ENCODE data around the gene CBFA2T2. TPM values are rescaled to one million over a fixed set of nuclear protein-coding genes. Genes with fewer than 3 reads are reported as not detected.
A peak's percentile ranks its signal among the peaks of the same experiment; 100 is the strongest.

Gene CBFA2T2
- total and polyA plus RNA-seq, 10 of the 15 experiments (the other 5 are each of a cell fraction or from before 2014, with no cell fraction given) = 0.61 to 8.6 (median 5.5) TPM

DNA sequence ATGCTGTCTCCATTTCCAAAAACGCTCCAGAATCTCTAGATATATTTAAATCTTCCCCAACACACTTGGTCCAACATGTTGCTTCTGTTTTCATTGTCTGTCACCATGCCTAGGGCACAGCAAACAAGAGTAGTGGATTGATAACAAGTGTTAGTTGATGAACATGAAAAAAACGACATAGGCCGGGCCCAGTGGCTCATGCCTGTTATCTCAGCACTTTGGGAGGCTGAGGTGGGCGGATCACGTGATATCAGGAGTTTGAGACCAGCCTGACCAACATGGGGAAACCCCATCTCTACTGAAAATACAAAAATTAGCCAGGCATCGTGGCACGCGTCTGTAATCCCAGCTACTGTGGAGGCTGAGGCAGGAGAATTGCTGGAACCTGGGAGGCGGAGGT is 102.0 kb downstream of the CBFA2T2 start (continued):
- TF ChIP-seq ZBTB4 (CRISPR knock-in tag; IDR thresholded peaks at IDR 0.05) = 0 out of 2 replicates have a peak, but pooled peaks have one; percentile 15

GRCh38 chr20:33594743-33595142 is 104.8 kb downstream of the CBFA2T2 start:
- Histone ChIP-seq H2AFZ (ENCODE audit: control insufficient read depth, low read depth, low read length) (no peak overlapping the region), H3K4me1 (ENCODE audit: control insufficient read depth, insufficient read depth, low read length) (0 out of 2 replicates have a peak, but pooled peaks cover 3% of the 10 kb centered on the region), H3K36me3 (ENCODE audit: control insufficient read depth in 2 of 2, insufficient read depth in 2 of 2, low read length in 1 of 2) (no peaks in the 10 kb centered on the region), H3K9me3 (replicated peaks; ENCODE audit: control insufficient read depth, insufficient read depth, low read length) (no peaks in the 10 kb centered on the region), H3K27me3 (replicated peaks in 1 of 2; ENCODE audit: control insufficient read depth in 2 of 2, insufficient read depth in 2 of 2, low read length in 1 of 2) (no peaks in the 10 kb centered on the region), H3K27ac (ENCODE audit: control insufficient read depth, insufficient read depth) (no peak overlapping the region), H3K4me2 (ENCODE audit: control insufficient read depth, insufficient read depth) (no peak overlapping the region), H3K9ac (ENCODE audit: control insufficient read depth, insufficient read depth, low read length) (no peak overlapping the region), H3K79me2 (ENCODE audit: control insufficient read depth, insufficient read depth, low read length) (no peaks in the 10 kb centered on the region), H4K20me1 (ENCODE audit: control insufficient read depth, insufficient read depth) (no peaks in the 10 kb centered on the region), H3K4me3 (no peak overlapping the region)
- CTCF ChIA-PET = no interaction called here
- in situ Hi-C loops (cut with MboI) (no loop called here), intact Hi-C loops (cut with micrococcal nuclease; ENCODE audit: unreplicated experiment) (no loop called here)
- SMC1A ChIA-PET (ENCODE audit: uncharacterized antibody, unreplicated experiment) = interaction anchor here (0.9 to 2.2 kb wide), 6 partner anchors 11 to 41 kb away, joined by 3 to 8 read pairs (median 4); no protein-coding TSS in a partner anchor
- ATAC-seq = no peak
- WGBS (ENCODE audit: insufficient coverage, insufficient replicate concordance, low lambda C conversion rate, missing lambda C conversion rate) = 93% methylated on average over 2 of the region's 2 CpGs
- RAD21 ChIA-PET (ENCODE audit: unreplicated experiment) = interaction anchor here (1.0 to 1.1 kb wide), 3 partner anchors 15 to 105 kb away, joined by 3 to 4 read pairs (median 3); no protein-coding TSS in a partner anchor
- no TSS peak for BruUV-seq (replicated peaks)
- no peak for DNase-seq (ENCODE audit: low read depth, low spot score)
- no peak for FAIRE-seq
- POLR2A ChIA-PET = interaction anchor here (1.2 kb wide), 1 partner anchor 77 kb away, joined by 3 read pairs; no protein-coding TSS in a partner anchor
- TF ChIP-seq NR2F1 (conservative IDR thresholded peaks at IDR 0.05) (no peak), CHD1 (IDR thresholded peaks at IDR 0.05; ENCODE audit: low read depth, low read length) (no peak), TCF3 (IDR thresholded peaks at IDR 0.05; ENCODE audit: borderline replicate concordance, insufficient read depth, low read depth, low read length) (no peak), RB1 (IDR thresholded peaks at IDR 0.05; ENCODE audit: borderline replicate concordance) (no peak), NFXL1 (IDR thresholded peaks at IDR 0.05; ENCODE audit: borderline replicate concordance) (no peak), EZH2 (IDR thresholded peaks at IDR 0.05; ENCODE audit: borderline replicate concordance, control insufficient read depth, low read depth, low read length) (no peak), NFIC (IDR thresholded peaks at IDR 0.05; ENCODE audit: low read depth, low read length) (no peak), SRF (IDR thresholded peaks at IDR 0.05; ENCODE audit: low read depth in 2 of 2, low read length in 2 of 2) (no peak)
- TF ChIP-seq, protein P1, sequence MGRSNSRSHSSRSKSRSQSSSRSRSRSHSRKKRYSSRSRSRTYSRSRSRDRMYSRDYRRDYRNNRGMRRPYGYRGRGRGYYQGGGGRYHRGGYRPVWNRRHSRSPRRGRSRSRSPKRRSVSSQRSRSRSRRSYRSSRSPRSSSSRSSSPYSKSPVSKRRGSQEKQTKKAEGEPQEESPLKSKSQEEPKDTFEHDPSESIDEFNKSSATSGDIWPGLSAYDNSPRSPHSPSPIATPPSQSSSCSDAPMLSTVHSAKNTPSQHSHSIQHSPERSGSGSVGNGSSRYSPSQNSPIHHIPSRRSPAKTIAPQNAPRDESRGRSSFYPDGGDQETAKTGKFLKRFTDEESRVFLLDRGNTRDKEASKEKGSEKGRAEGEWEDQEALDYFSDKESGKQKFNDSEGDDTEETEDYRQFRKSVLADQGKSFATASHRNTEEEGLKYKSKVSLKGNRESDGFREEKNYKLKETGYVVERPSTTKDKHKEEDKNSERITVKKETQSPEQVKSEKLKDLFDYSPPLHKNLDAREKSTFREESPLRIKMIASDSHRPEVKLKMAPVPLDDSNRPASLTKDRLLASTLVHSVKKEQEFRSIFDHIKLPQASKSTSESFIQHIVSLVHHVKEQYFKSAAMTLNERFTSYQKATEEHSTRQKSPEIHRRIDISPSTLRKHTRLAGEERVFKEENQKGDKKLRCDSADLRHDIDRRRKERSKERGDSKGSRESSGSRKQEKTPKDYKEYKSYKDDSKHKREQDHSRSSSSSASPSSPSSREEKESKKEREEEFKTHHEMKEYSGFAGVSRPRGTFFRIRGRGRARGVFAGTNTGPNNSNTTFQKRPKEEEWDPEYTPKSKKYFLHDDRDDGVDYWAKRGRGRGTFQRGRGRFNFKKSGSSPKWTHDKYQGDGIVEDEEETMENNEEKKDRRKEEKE (IDR thresholded peaks at IDR 0.05) = no peak
- TF ChIP-seq, protein P2, sequence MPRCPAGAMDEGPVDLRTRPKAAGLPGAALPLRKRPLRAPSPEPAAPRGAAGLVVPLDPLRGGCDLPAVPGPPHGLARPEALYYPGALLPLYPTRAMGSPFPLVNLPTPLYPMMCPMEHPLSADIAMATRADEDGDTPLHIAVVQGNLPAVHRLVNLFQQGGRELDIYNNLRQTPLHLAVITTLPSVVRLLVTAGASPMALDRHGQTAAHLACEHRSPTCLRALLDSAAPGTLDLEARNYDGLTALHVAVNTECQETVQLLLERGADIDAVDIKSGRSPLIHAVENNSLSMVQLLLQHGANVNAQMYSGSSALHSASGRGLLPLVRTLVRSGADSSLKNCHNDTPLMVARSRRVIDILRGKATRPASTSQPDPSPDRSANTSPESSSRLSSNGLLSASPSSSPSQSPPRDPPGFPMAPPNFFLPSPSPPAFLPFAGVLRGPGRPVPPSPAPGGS (IDR thresholded peaks at IDR 0.05; ENCODE audit: borderline replicate concordance, insufficient read depth, low read depth, low read length, poor library complexity, severe bottlenecking) = no peak
